Dedifferentiated amniotic fluid mesenchymal stem cell (primary cell): Measurements from ENCODE around the gene WDCP.
"Not testable (repeated sequence)": the region's sequence is repeated elsewhere in the genome, so short reads cannot be mapped to it uniquely, and the experiment has no call there.

Source experiments
- DNase-seq: peaks from one replicate; pipeline ENCODE4 v3.0.0-alpha.2; 2016; ENCODE audit errors: extremely low spot score

WDCP gene

GRCh38 chr2:24022324-24022974 is 24.7 kb downstream of the WDCP start:
- no peak for DNase-seq

- DNase-seq = no peak
Observed at GRCh38 chr2:24021122-24021998, 25.8 kb downstream of the WDCP start.

- DNase-seq = no peak
Observed at GRCh38 chr2:24020244-24020643, 26.9 kb downstream of the WDCP start.

- DNase-seq = no peak
Observed at GRCh38 chr2:24019729-24020128, 27.5 kb downstream of the WDCP start.

GRCh38 chr2:24018241-24018640 is 28.9 kb downstream of the WDCP start:
- no peak for DNase-seq

GRCh38 chr2:24017711-24018110 is 29.5 kb downstream of the WDCP start:
- DNase-seq = no peak

- DNase-seq = no peak
Observed at GRCh38 chr2:24016853-24017703, 30.1 kb downstream of the WDCP start.

- no peak for DNase-seq
Observed at GRCh38 chr2:24016376-24016761, 30.8 kb downstream of the WDCP start.

- peak; percentile 79 for DNase-seq
Observed at GRCh38 chr2:24015562-24016375, 31.4 kb downstream of the WDCP start.

- DNase-seq = not testable (repeated sequence)
Observed at GRCh38 chr2:24014902-24015301, 32.3 kb downstream of the WDCP start.

- no peak for DNase-seq
Observed at GRCh38 chr2:24012521-24013188, 34.5 kb downstream of the WDCP start.

GRCh38 chr2:24011250-24012104 is 35.7 kb downstream of the WDCP start:
- DNase-seq = no peak

GRCh38 chr2:24010477-24011249 is 36.5 kb downstream of the WDCP start:
- no peak for DNase-seq

GRCh38 chr2:24009680-24010476 is 37.3 kb downstream of the WDCP start, which contains the start of gene MFSD2B:
TSS of gene MFSD2B (plus strand) at chr2:24010085. CDS start at chr2:24010097, 12 bp downstream.
- no peak for DNase-seq

GRCh38 chr2:24009367-24009679 is 37.9 kb downstream of the WDCP start:
- no peak for DNase-seq

- no peak for DNase-seq
Observed at GRCh38 chr2:24008672-24009366, 38.4 kb downstream of the WDCP start.

GRCh38 chr2:24007693-24008092 is 39.5 kb downstream of the WDCP start:
- no peak for DNase-seq

GRCh38 chr2:23994567-23994966 is 52.6 kb downstream of the WDCP start:
- DNase-seq = no peak
